ENCODE measurements around the gene OR5AC2.

OR5AC2 gene, protein sequence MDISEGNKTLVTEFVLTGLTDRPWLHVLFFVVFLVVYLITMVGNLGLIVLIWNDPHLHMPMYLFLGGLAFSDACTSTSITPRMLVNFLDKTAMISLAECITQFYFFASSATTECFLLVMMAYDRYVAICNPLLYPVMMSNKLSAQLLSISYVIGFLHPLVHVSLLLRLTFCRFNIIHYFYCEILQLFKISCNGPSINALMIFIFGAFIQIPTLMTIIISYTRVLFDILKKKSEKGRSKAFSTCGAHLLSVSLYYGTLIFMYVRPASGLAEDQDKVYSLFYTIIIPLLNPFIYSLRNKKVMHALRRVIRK

DNA sequence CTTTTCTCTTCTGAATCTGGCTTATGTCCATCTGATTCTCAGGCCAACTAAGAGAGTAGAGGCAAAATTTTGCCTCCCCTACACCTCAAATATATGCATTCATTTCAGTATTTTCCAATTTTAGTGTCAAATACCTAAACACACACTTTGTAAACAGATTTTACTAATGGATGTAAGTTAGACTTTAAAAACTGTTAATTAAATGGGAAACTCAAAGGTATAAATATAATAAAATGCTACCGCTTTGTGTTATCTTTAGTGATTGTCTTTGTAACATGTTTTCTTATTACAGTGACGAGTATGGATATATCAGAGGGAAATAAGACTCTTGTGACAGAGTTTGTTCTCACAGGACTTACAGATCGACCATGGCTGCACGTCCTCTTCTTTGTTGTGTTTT is at the start of gene OR5AC2:
Gene OR5AC2 (plus strand): TSS at position 301 of the 400 bp plus-strand sequence. CDS start 0 bp downstream, at position 301.
- H3K9ac ChIP-seq (ENCODE audit: low read depth, low read length), result no peak within 1 kb of the TSS
- no peaks in the 10 kb centered on the region for H3K36me3 ChIP-seq (ENCODE audit: control insufficient read depth, insufficient read depth, low read length)
- H3K9me3 ChIP-seq (ENCODE audit: control insufficient read depth, insufficient read depth, low read length), result no peaks in the 10 kb centered on the region
- H3K4me1 ChIP-seq (ENCODE audit: control insufficient read depth, insufficient read depth, low read length), result no peaks in the 10 kb centered on the region
- H3K27ac ChIP-seq (ENCODE audit: low read depth, low read length), result no peak within 1 kb of the TSS
- H3K4me3 ChIP-seq (ENCODE audit: low read depth, low read length), result no peak within 1 kb of the TSS
- no peaks in the 10 kb centered on the region for H3K27me3 ChIP-seq (ENCODE audit: control insufficient read depth, insufficient read depth, low read length)

DNA sequence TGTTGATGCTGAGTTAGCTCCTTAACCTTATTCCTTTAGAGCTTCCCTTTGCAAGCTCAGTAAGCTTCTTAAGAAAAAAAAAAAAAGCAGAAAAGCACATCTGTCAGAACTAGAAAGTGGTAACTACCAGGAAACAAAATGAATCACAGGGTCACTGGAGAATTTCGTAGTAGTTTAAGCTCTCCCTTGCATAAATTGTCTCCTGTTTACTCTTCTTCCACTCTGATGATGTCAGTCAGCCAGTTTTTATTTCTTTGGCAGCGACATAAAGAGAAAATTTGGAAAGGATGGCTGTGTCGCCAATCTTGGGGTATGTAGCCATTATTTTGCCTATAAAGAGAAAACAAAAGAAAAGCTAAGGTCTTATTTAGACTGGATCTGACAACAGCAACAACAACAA is 48.7 kb upstream of the OR5AC2 start:
- no peak overlapping the region for H3K27ac ChIP-seq (ENCODE audit: low read depth, low read length)
- no peak overlapping the region for H3K4me3 ChIP-seq (ENCODE audit: low read depth, low read length)
- H3K9me3 ChIP-seq (ENCODE audit: control insufficient read depth, insufficient read depth, low read length), result no peaks in the 10 kb centered on the region
- no peak overlapping the region for H3K9ac ChIP-seq (ENCODE audit: low read depth, low read length)
- no peaks in the 10 kb centered on the region for H3K27me3 ChIP-seq (ENCODE audit: control insufficient read depth, insufficient read depth, low read length)
- H3K4me1 ChIP-seq (ENCODE audit: control insufficient read depth, insufficient read depth, low read length), result 0 out of 2 replicates have a peak, but pooled peaks cover 5% of the 10 kb centered on the region
- no peaks in the 10 kb centered on the region for H3K36me3 ChIP-seq (ENCODE audit: control insufficient read depth, insufficient read depth, low read length)

DNA sequence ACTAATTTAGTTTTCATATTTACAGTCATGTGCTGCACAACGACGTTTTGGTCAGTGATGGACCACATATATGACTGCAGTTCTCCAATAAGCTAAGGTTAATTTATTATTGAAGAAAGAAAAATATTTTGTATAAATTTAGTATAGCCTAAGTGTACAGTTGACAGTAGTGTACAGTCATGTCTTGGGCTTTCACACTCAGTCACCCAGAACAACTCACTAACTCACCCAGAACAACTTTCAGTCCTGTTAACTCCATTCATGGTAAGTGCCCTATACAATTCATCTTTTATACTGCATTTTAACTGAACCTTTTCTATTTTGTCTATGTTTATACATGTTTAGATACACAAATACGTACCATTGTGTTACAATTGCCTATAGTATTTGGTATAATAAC is 48.1 kb upstream of the OR5AC2 start:
- Histone ChIP-seq H3K4me1 (ENCODE audit: control insufficient read depth, insufficient read depth, low read length) (0 out of 2 replicates have a peak, but pooled peaks cover 5% of the 10 kb centered on the region), H3K36me3 (ENCODE audit: control insufficient read depth, insufficient read depth, low read length) (no peaks in the 10 kb centered on the region), H3K27ac (ENCODE audit: low read depth, low read length) (no peak overlapping the region), H3K9me3 (ENCODE audit: control insufficient read depth, insufficient read depth, low read length) (no peaks in the 10 kb centered on the region), H3K27me3 (ENCODE audit: control insufficient read depth, insufficient read depth, low read length) (no peaks in the 10 kb centered on the region), H3K9ac (ENCODE audit: low read depth, low read length) (no peak overlapping the region), H3K4me3 (ENCODE audit: low read depth, low read length) (peak overlapping the region; percentile 80; the same call in 1 of the 2 replicates)

GRCh38 chr3:98039322-98040024 is 47.5 kb upstream of the OR5AC2 start:
- H3K27me3 ChIP-seq (ENCODE audit: control insufficient read depth, insufficient read depth, low read length), result no peaks in the 10 kb centered on the region
- no peaks in the 10 kb centered on the region for H3K36me3 ChIP-seq (ENCODE audit: control insufficient read depth, insufficient read depth, low read length)
- H3K4me3 ChIP-seq (ENCODE audit: low read depth, low read length), result peak overlapping the region; percentile 80
- no peaks in the 10 kb centered on the region for H3K9me3 ChIP-seq (ENCODE audit: control insufficient read depth, insufficient read depth, low read length)
- peak overlapping the region; percentile 51 for H3K9ac ChIP-seq (ENCODE audit: low read depth, low read length)
- 0 out of 2 replicates have a peak, but pooled peaks cover 5% of the 10 kb centered on the region for H3K4me1 ChIP-seq (ENCODE audit: control insufficient read depth, insufficient read depth, low read length)
- H3K27ac ChIP-seq (ENCODE audit: low read depth, low read length), result no peak overlapping the region

DNA sequence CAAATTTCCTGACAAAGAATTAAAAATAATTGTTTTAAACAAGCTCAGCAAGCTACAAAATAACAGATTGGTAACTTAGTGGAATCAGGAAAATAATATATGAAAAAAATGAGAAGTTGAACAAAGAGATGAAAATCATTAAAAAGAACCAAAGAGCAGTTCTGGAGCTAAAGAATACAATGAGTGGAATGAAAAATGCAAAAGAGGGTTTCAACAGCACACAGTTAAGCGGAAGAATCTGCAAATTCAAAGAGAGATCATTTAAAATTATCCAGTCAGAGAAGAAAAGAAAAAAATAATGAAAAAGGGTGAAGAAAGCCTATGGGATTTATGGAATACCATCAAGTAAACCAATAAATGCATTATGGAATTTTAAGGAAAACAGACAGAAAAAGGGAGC is 45.6 kb upstream of the OR5AC2 start:
- H3K9ac ChIP-seq (ENCODE audit: low read depth, low read length), result no peak overlapping the region
- H3K4me3 ChIP-seq (ENCODE audit: low read depth, low read length), result no peak overlapping the region
- H3K9me3 ChIP-seq (ENCODE audit: control insufficient read depth, insufficient read depth, low read length), result no peaks in the 10 kb centered on the region
- H3K27ac ChIP-seq (ENCODE audit: low read depth, low read length), result no peak overlapping the region
- H3K27me3 ChIP-seq (ENCODE audit: control insufficient read depth, insufficient read depth, low read length), result no peaks in the 10 kb centered on the region
- no peaks in the 10 kb centered on the region for H3K36me3 ChIP-seq (ENCODE audit: control insufficient read depth, insufficient read depth, low read length)
- no peaks in the 10 kb centered on the region for H3K4me1 ChIP-seq (ENCODE audit: control insufficient read depth, insufficient read depth, low read length)

- no peaks in the 10 kb centered on the region for H3K36me3 ChIP-seq (ENCODE audit: control insufficient read depth, insufficient read depth, low read length)
- H3K27ac ChIP-seq (ENCODE audit: low read depth, low read length), result no peak overlapping the region
- H3K27me3 ChIP-seq (ENCODE audit: control insufficient read depth, insufficient read depth, low read length), result no peaks in the 10 kb centered on the region
- H3K9ac ChIP-seq (ENCODE audit: low read depth, low read length), result no peak overlapping the region
- no peaks in the 10 kb centered on the region for H3K9me3 ChIP-seq (ENCODE audit: control insufficient read depth, insufficient read depth, low read length)
- H3K4me3 ChIP-seq (ENCODE audit: low read depth, low read length), result no peak overlapping the region
- no peaks in the 10 kb centered on the region for H3K4me1 ChIP-seq (ENCODE audit: control insufficient read depth, insufficient read depth, low read length)
These were observed 38.4 kb upstream of the OR5AC2 start for GRCh38 chr3:98048586-98048985.

DNA sequence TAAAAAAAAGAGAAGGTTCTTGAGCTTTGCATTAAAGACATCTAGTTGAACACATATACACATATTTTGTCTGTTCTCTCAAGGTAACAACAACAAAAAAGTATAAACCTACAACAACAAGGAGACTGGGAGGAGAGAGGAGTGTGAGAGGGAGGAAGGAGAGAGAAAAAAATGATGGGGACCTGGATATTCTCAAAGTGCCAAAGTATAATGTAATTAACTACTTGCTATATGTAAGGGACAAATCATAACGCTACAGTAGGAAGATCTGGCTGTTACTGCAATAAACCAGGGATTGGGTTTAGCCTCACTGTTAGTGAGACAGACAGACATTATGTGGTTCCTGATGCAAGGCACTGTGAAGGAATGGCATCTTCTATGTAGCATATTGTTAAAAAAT is 37.7 kb upstream of the OR5AC2 start:
- no peak overlapping the region for H3K27ac ChIP-seq (ENCODE audit: low read depth, low read length)
- no peaks in the 10 kb centered on the region for H3K4me1 ChIP-seq (ENCODE audit: control insufficient read depth, insufficient read depth, low read length)
- no peaks in the 10 kb centered on the region for H3K9me3 ChIP-seq (ENCODE audit: control insufficient read depth, insufficient read depth, low read length)
- H3K4me3 ChIP-seq (ENCODE audit: low read depth, low read length), result no peak overlapping the region
- no peak overlapping the region for H3K9ac ChIP-seq (ENCODE audit: low read depth, low read length)
- H3K36me3 ChIP-seq (ENCODE audit: control insufficient read depth, insufficient read depth, low read length), result no peaks in the 10 kb centered on the region
- H3K27me3 ChIP-seq (ENCODE audit: control insufficient read depth, insufficient read depth, low read length), result no peaks in the 10 kb centered on the region

DNA sequence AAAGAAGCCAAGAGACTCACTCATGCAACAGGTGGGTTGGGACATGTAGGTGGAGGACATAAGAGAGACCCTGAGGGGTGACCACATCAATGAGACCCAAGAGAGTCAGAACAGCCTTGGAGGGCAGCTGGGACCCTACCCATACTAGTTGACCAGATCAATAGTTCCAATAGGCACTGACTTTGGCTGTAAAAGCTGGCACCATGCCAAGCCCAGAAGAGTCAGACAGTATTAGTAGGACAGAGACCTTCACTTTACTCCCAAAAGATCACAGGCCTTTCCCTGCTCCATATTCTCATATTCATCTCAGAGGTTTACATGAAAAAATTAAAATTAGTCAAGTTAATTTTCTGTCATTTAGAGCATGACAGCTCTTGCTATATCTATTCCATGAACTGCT is 30.9 kb upstream of the OR5AC2 start:
- Histone ChIP-seq H3K9ac (ENCODE audit: low read depth, low read length) (no peak overlapping the region), H3K9me3 (ENCODE audit: control insufficient read depth, insufficient read depth, low read length) (no peaks in the 10 kb centered on the region)

GRCh38 chr3:98057631-98058030 is 29.3 kb upstream of the OR5AC2 start:
- no peak overlapping the region for H3K27ac ChIP-seq (ENCODE audit: low read depth, low read length)
- H3K4me3 ChIP-seq (ENCODE audit: low read depth, low read length), result no peak overlapping the region
- H3K9ac ChIP-seq (ENCODE audit: low read depth, low read length), result no peak overlapping the region
- no peaks in the 10 kb centered on the region for H3K36me3 ChIP-seq (ENCODE audit: control insufficient read depth, insufficient read depth, low read length)
- H3K4me1 ChIP-seq (ENCODE audit: control insufficient read depth, insufficient read depth, low read length), result peaks cover 5% of the 10 kb centered on the region
- H3K9me3 ChIP-seq (ENCODE audit: control insufficient read depth, insufficient read depth, low read length), result no peaks in the 10 kb centered on the region
- no peaks in the 10 kb centered on the region for H3K27me3 ChIP-seq (ENCODE audit: control insufficient read depth, insufficient read depth, low read length)

More for the DNA sequence above, 30.9 kb upstream of the OR5AC2 start:
- Histone ChIP-seq H3K4me1 (ENCODE audit: control insufficient read depth, insufficient read depth, low read length) (peaks cover 5% of the 10 kb centered on the region), H3K36me3 (ENCODE audit: control insufficient read depth, insufficient read depth, low read length) (no peaks in the 10 kb centered on the region), H3K27me3 (ENCODE audit: control insufficient read depth, insufficient read depth, low read length) (no peaks in the 10 kb centered on the region), H3K27ac (ENCODE audit: low read depth, low read length) (no peak overlapping the region), H3K4me3 (ENCODE audit: low read depth, low read length) (no peak overlapping the region)

DNA sequence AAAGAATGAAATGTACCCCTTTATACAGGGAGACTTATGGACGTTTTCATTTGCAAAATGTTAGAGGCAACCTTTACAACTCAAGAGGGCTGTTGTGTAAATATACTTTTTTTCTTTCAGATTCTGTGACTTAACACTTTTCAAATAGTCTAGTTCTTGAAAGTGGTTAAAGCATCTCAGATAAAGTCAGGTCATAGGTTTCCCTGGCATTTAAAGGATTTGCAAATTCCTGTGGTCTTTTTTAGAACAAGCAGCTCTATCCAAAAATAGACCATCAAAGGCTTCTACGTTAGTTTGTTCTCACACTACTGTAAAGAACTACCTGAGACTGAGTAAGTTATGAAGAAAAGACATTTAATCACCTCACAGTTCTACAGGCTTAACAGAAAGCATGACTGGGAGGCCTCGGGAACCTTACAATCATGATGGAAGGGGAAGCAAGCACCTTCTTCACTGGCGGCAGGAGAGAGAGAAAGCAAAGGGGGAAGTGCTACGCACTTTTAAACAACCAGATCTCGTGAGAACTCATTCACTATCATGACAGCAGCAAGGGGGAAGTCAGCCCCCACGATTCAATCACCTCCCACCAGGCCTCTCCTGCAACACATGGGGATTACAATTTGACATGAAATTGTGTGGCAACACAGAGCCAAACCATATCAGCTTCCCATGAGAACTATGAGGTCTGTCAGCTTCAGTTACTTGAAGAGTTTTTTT is 28.6 kb upstream of the OR5AC2 start:
- Histone ChIP-seq H3K36me3 (ENCODE audit: control insufficient read depth, insufficient read depth, low read length) (no peaks in the 10 kb centered on the region), H3K27me3 (ENCODE audit: control insufficient read depth, insufficient read depth, low read length) (no peaks in the 10 kb centered on the region), H3K9ac (ENCODE audit: low read depth, low read length) (no peak overlapping the region), H3K4me1 (ENCODE audit: control insufficient read depth, insufficient read depth, low read length) (peaks cover 5% of the 10 kb centered on the region), H3K4me3 (ENCODE audit: low read depth, low read length) (no peak overlapping the region), H3K27ac (ENCODE audit: low read depth, low read length) (no peak overlapping the region), H3K9me3 (ENCODE audit: control insufficient read depth, insufficient read depth, low read length) (no peaks in the 10 kb centered on the region)

- Histone ChIP-seq H3K9me3 (ENCODE audit: control insufficient read depth, insufficient read depth, low read length) (no peaks in the 10 kb centered on the region), H3K36me3 (ENCODE audit: control insufficient read depth, insufficient read depth, low read length) (no peaks in the 10 kb centered on the region), H3K27me3 (ENCODE audit: control insufficient read depth, insufficient read depth, low read length) (no peaks in the 10 kb centered on the region), H3K4me1 (ENCODE audit: control insufficient read depth, insufficient read depth, low read length) (no peaks in the 10 kb centered on the region), H3K4me3 (ENCODE audit: low read depth, low read length) (no peak overlapping the region), H3K9ac (ENCODE audit: low read depth, low read length) (no peak overlapping the region), H3K27ac (ENCODE audit: low read depth, low read length) (no peak overlapping the region)
These were observed 18.1 kb upstream of the OR5AC2 start for GRCh38 chr3:98068824-98069223.

All from HUES48 (cell line).